Measurements from ENCODE around the gene SSBP2. TPM values are rescaled to one million over a fixed set of nuclear protein-coding genes. Genes with fewer than 3 reads are reported as not detected.

SSBP2 gene
- total RNA-seq, 1 donor from 2014 or later = 7.9 TPM

- FAIRE-seq (no peak), DNase-seq (ENCODE audit: low read depth) (no peak)
- no peak for TF ChIP-seq CTCF (IDR thresholded peaks at IDR 0.05; ENCODE audit: insufficient read depth, low read length, severe bottlenecking)
- Histone ChIP-seq H3K4me3 (ENCODE audit: low read depth, low read length) (no peak overlapping the region), H3K36me3 (ENCODE audit: control insufficient read depth, insufficient read depth, low read length) (no peaks in the 10 kb centered on the region), H3K27me3 (ENCODE audit: control insufficient read depth, insufficient read depth, low read length) (no peaks in the 10 kb centered on the region)
These were observed 323.3 kb downstream of the SSBP2 start for GRCh38 chr5:81427566-81427965.

GRCh38 chr5:81426359-81427030, 324.4 kb downstream of the SSBP2 start:
- no peaks in the 10 kb centered on the region for H3K27me3 ChIP-seq (ENCODE audit: control insufficient read depth, insufficient read depth, low read length)
- no peaks in the 10 kb centered on the region for H3K36me3 ChIP-seq (ENCODE audit: control insufficient read depth, insufficient read depth, low read length)
- no peak for TF ChIP-seq CTCF (IDR thresholded peaks at IDR 0.05; ENCODE audit: insufficient read depth, low read length, severe bottlenecking)
- no peak for FAIRE-seq
- H3K4me3 ChIP-seq (ENCODE audit: low read depth, low read length) = no peak overlapping the region
- no peak for DNase-seq (ENCODE audit: low read depth)

GRCh38 chr5:81425569-81425968, 325.3 kb downstream of the SSBP2 start:
- Histone ChIP-seq H3K27me3 (ENCODE audit: control insufficient read depth, insufficient read depth, low read length) (no peaks in the 10 kb centered on the region), H3K36me3 (ENCODE audit: control insufficient read depth, insufficient read depth, low read length) (no peaks in the 10 kb centered on the region), H3K4me3 (ENCODE audit: low read depth, low read length) (no peak overlapping the region)
- peak; percentile 45 for TF ChIP-seq CTCF (IDR thresholded peaks at IDR 0.05; ENCODE audit: insufficient read depth, low read length, severe bottlenecking)
- no peak for FAIRE-seq
- peak; percentile 46 for DNase-seq (ENCODE audit: low read depth)

- no peak for TF ChIP-seq CTCF (IDR thresholded peaks at IDR 0.05; ENCODE audit: insufficient read depth, low read length, severe bottlenecking)
- FAIRE-seq = no peak
- H3K4me3 ChIP-seq (ENCODE audit: low read depth, low read length) = no peak overlapping the region
- no peaks in the 10 kb centered on the region for H3K36me3 ChIP-seq (ENCODE audit: control insufficient read depth, insufficient read depth, low read length)
- DNase-seq (ENCODE audit: low read depth) = no peak
- no peaks in the 10 kb centered on the region for H3K27me3 ChIP-seq (ENCODE audit: control insufficient read depth, insufficient read depth, low read length)
These were observed 326.2 kb downstream of the SSBP2 start for GRCh38 chr5:81424728-81425127.

GRCh38 chr5:81422671-81423070, 328.2 kb downstream of the SSBP2 start:
- FAIRE-seq = no peak

More at GRCh38 chr5:81422671-81423070, 328.2 kb downstream of the SSBP2 start:
- no peaks in the 10 kb centered on the region for H3K27me3 ChIP-seq (ENCODE audit: control insufficient read depth, insufficient read depth, low read length)
- H3K4me3 ChIP-seq (ENCODE audit: low read depth, low read length) = no peak overlapping the region
- H3K36me3 ChIP-seq (ENCODE audit: control insufficient read depth, insufficient read depth, low read length) = no peaks in the 10 kb centered on the region
- DNase-seq (ENCODE audit: low read depth) = peak; percentile 82
- no peak for TF ChIP-seq CTCF (IDR thresholded peaks at IDR 0.05; ENCODE audit: insufficient read depth, low read length, severe bottlenecking)
